HG03095 (cell line): ENCODE measurements around the gene PDGFB.
A peak's percentile ranks its signal among the peaks of the same experiment; 100 is the strongest.

Experiments used
- ATAC-seq: cut with Tn5 transposase; IDR thresholded peaks from one replicate; pipeline ENCODE4 v1.9.1; 2021; ENCODE audit warnings: moderate library complexity; ENCODE audit not compliant: unreplicated experiment

The PDGFB gene

DNA sequence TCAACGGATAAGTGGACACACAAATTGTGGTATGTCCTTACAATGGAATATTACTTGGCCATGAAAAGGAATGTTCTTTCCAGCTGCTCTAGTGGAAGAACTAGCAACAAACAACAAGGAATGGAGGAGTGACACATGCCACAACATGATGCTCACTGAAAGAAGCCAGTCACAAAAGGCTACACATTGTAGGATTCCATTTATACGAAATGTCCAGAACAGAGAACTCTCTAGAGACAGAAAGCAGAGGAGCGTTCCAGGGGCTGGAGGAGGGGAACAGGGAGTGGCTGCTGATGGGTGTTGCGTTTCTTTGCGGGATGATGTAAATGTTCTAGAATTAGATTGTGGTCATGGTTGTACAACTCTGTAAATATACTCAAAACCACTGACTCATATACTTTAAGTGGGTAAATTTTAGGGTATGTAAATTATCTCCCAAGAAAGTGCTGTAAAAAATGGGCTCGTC, 32.4 kb upstream of the PDGFB start:
- ATAC-seq, result no peak

DNA sequence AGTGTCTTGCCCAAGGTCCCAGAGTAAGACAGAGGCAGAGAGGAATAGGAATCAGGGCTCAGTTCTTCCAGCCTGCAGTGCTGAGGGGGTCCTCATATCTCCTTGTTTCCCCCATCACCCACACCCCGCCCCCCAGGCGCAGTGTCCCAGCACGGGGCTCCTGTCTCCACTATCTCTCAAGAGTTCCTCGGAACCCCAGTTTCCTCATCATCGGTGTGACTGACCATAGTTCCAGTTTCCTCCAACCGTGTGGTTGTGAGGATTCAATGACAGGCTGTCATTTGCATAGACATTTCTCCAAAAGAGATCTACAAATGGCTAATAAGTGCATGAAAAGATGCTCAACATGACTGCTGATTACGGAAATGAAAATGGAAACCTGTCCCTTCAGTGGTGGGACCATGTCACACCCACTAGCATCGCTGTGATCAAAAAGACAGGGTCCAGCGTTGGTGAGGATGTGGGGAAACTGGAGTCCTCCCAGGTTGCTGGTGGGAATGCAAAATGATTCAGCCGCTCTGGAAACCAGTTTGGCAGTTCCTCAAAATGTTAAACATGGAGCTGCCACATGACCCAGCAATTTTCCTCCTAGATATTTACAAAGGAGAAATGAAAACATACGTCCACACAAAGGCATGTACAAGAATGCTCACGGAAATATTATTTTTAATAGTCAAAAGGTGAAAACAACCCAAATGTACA, 31.8 kb upstream of the PDGFB start:
- ATAC-seq, result no peak

DNA sequence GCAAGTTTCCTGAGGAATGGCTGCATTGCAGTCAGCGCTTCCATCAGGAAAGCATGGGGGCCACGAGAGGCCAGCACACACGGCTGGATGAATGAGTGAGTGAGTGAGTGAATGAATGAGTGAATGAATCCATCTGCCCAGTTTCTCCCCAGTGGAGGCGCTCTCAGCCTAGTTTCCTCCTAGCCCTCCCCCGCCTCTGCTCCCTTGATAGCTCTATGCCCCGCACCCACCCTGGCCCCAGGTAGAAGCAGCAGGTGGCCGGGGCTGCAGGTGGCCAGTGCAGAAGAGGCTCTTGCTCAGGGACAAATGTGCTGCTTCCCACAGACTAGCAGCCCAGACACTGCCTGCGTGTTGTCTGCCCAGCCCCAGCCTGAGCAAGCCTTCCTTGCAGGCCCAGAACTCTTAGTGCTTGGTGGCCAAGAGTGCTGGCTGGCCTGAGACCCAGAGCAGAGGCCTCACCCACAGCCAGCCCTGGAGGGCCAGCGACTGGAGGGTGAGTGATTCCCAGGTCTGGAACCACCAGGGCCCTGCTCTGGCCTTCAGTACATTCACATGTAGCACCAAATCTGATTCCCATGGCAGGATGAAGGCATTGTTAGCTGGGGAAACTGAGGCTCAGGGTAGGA, 31.1 kb upstream of the PDGFB start:
- ATAC-seq, result no peak

DNA sequence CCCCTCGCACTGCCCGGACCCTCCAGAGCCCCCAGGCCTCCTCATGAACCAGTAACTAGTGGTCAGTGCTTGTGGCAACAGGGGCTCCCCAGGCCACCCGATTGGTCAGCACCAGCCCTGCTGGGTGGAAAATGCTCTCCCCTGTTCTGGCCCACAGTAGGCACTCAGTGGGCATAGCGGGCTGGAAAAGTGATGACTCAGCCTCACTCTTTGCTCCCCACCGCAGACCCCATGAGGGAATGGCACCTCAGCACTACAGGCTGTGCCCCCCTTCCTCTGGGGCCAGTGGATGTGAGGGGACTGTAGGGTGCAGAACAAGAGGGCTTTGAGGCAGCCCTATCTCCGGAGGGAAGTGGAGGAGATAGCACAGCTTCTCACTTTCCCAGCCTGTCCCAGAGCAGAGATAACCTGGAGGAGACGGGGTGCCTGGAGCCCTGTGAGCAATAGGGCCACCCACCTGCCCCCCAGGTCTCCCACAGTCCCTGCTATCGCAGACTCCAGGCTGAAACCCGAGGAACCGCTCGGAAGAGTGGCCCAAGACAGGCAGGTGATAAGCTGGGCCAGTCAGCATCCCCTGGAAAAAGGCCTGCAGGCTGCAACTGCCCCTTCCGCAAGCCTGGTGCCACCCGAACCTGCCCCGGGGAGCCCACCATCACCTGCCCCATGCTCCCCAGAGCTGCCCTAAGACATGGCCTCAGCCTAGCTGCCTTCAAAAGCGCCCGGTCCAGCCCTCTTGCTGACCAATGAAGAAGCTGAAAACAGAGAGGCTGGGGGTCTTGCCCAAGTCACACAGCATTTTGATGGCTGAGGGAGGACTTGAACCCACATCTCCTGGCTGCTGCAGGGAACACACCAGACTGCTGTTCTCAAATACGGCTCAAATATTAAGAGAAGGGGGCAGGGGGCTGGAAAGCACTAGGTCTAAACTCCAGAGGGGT, 29.4 kb upstream of the PDGFB start:
- no peak for ATAC-seq

DNA sequence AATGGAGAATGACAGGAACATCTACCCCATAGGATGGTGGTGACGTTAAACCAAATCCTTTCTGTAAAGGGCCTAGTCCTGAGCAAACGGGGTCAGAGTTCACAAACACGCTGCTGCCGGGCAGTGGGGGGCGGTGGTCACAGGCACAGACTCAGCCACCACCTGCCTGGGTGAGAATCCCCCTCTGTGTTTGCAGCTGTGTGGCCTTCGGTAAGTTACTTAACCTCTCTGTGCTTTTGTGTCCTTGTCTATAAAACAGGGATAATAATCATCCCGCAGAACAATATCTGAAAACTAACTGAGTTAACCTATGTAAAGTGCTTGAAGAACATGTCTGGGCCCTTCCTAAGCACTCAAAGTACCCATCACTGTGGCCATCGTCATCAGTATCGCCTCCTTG, 26.0 kb upstream of the PDGFB start:
- ATAC-seq, result no peak

DNA sequence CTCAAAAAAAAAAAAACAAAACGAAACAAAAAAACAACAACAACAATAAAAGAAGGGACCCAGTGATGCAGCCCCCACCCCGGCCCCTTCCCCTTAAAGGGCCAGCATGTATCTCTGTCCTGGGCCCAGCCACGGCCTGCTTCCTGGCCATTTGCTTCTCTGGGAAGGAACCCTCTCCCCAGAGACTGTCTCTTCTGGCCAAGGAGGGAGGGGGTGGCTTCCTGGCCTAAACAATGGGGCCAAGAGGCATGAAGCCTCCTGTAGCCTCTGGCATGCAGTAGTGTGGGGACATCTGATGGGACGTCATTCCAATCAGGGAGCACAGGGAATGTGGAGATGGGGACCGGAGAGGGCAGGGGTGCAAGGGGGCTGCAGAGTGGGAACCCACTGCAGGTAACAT, 25.5 kb upstream of the PDGFB start:
- no peak for ATAC-seq

DNA sequence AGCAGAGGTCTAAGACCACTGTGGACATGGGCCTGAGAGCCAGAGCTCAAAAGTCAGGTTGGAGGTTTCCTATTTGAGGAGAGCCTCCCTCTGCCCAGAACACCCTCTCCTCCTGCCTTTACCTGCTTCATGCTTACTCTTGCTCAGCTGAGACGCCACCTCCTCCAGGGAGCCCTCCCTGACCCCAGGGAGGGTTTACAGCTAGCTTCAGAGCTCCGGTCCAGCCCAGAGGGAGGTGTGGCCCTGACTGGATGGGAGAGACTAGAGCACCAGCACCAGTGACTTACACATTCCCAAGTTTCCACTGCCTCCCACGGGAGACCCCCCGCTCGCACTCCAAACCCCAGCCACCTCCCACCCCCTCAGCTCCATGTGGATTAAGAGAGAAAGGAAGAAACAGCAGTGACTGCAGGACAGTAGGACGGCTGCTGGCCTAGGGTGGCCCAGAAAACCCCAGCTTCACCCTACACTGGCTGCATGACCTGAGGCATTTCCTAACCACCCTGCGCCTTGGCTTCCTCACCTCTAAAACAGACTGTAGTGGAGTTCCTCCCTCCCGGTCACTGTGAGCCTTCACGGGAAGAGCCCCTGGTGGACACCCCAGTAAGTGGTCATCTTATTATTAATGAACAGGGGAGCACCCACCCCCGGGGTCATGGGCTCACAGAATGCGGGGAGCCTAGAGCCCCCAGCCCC, 24.5 kb upstream of the PDGFB start:
- no peak for ATAC-seq

DNA sequence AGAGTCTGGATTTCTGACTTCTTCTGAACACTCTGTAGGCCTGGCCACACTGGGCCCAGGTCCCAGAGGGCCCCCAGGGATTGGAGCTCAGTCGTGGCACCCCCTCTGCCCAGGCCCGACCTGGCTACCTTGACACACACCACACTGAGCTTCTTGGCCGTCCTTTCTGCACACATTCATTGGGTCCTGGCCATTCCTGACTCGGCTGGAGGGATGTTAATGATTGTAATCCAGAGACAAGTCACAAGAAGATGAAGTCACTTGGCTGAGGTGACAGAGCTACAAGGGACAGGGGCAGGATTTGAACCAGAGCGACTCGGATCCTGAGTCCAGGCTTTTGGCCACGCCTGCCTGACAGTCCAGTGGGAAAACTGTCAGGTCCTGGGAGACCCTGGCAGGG, 23.9 kb upstream of the PDGFB start:
- no peak for ATAC-seq

DNA sequence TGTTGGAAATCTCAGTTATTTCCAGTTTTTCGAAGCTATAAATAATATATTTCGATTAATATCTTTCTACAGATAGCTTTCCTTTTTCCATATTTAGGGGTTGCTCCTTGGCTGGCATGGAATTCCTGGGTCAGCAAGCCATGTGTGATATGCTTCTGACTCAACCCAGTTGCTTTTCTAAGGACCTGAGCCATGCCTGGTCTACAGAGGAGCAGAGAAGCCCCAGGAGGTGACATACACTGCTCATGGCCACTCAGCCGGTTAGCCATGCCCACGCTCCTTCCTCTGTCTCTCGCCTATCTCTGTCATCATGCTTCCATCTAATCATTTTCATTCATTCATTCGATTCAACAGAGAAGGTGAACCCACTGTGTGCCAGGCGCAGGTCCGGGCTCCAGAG, 23.2 kb upstream of the PDGFB start:
- no peak for ATAC-seq

DNA sequence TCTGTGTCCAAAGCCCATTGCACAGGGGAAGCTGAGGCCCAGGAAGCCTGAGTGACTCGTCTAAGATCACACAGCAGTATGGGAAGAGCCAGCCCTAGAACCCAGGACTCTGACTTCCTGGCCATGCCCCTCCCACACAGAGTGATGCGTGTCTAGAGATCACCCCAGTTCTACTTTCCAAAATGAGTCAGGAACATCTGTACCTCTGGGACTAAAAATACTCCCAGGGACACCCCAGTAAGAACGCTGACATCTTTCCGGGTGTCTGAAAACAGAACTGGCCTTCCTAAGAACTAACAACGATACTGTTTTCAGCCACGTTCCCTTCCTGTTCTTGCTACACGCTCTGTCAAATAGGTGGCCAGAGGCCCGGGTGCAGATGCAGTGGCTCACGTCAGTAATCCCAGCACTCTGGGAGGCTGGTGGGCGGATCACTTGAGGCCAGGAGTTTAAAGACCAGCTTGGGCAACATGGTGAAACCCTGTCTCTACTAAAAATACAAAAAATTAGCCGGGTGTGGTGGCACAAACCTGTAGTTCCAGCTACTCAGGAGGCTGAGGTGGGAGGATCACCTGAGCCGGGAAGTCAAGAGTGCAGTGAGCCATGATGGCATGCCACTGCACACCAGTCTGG, 21.7 kb upstream of the PDGFB start:
- ATAC-seq, result peak; percentile 68

DNA sequence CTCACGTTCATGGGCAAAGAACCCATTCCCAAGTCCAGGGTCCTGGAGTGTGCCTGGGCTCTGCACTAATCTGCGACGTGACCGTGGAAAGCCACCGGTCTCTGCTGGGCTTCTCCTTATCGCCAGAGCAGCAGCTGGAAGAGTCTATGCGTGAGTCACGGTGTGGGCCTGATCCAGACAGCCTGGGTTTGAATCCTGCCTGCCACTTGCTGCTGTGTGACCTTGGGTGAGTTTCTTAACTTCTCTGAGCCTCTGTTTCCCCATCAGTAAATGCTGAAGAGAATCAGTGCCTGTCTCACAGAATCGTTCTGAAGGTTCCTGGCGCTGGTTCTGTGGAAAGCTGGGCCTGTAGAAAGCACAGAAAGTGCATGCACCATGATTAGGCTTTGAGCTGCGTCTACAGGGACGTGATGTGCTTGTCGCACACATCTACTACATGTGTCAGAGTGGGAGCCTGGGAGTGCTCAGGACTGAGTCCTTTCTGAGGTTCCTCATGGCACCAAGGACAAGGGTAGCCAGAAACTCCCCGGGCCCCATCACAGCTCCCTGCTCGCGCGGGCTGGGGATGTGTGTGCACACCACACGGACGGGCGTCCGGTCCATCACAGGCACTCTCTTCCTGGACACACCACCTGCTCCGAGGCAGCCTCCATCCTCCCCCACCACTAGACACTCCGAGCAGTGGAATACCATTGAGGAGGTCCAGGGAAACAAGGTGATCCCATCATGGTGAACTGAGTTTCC, 20.5 kb upstream of the PDGFB start:
- ATAC-seq, result no peak

DNA sequence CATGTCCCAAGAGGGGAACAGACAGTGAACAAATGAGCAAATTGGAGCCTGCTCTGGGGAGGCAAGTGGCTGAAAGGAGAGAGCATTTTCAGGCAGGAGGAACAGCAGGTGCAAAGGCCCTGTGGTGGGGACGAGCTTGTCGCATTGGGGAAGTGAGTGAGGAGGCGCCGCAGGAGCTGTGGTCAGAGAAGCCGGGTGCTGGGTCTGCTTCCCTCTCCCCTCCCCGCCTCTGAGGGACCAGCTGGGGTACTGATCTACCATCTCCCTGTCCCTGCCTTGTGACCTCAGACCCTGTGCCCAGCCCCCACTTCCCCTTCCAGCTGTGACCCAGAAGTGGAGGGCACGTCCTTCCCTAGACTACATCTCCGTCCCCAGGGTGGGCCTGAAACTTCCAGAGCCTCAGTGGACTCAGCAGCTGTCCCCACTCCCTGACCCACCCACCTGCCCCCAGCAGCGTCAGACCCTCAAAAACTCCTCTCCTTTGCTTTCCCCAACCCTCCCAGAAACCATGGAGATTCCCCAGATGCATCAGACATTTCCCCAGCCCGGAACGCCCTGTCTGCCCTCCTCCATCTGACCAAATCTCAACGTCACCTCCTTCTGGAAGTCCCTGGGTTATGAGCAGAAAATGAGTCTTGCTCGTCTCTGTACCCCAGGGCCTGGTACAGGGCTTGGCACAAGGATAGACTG, 19.7 kb upstream of the PDGFB start:
- ATAC-seq, result no peak

DNA sequence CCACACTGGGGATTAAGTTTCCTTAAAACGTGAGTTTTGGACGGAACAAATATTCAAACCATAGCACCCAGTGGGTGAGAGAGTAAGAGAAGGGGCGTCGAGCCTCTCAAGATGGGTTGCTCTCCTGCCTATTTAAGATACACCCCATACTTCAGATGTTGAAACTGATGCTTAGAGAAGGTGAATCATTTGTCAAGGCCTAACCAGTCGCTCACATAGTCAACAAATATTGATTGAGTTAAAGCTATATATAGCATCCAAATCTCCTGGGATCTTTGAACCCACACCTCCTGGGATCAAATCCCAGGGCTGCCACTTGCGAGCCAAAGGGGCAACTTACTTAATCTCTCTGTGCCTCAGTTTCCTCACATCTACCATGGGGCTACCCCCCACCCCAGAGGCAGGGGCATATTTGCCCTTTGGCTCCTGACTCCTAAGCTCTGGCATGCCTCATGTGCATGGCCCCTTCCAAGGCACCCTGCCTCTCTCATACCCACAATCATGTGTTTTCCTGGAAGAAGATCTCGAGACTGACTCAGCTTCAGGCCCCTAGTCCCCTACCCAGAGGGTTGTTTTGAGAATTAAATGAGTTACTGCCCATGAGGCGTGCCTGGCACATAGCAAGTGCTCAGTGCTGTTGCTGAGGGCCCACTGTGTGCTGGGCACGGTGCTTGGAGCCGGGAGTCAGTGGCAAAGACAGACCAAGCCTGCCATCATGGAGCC, 19.0 kb upstream of the PDGFB start:
- ATAC-seq, result no peak

DNA sequence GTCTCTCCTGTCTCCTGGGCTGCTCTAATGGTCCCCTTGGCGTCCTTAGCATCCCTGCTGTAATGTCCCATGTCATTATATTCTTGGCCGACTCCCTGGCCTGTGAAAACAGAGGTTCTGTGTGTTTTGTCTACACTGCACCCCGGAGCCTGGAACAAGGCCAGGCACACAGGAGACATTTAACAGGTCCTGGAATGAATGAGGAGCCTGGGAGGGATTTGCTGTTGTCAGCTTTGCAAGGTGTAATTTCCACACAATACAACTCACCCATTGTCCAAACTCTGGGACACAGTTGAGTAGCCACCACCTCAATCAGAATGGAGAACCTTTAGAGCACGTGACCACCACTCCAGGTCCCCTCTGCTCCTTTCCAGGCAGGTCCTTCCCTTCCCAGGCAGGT, 14.9 kb upstream of the PDGFB start:
- no peak for ATAC-seq

DNA sequence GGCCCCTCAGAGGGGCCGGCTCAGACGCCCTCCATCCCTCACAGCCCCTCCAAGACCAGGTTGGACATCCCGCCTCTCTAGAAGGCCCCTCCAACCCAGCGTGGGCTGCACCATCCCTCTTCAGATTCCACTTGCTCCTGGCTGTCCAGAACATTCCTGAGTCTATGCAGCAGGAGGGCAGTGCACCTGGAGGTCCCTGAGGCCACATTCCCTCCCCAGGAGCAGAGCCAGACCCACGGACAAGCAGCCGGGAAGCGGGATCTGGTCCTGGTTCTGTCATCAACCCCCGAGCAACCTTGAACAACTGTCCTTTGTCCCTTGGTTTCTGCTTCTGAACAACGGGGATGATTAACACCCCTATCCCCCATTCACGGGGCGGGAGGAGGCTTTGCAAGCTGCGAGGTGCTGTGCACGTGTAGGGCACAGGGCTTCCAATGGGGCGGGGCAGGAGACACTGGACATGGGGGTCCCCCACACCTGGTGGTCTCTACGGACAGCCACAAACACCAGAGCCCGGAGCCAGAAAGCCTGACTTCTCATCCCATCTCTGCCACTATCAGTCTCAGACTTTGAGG, 13.2 kb upstream of the PDGFB start:
- no peak for ATAC-seq

DNA sequence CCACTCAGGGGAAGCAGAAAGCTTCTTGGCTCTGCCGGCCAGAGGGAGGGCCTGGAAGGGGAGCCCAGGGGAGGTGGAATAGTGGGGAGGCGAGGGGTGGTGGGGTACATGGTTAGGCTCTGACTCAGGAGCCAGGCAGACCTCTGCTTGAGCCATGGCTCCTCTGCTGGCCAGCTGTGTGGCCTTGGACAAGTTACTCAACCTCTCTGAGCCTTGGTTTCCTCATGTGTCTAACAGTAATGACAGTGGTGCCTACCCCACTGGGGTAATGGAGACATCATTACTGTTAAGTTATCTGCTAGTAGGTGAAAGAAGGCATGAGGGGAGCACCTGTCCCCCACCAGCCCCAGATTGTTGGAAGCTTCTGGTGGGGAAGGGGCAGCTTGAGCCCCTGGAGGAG, 12.2 kb upstream of the PDGFB start:
- no peak for ATAC-seq

DNA sequence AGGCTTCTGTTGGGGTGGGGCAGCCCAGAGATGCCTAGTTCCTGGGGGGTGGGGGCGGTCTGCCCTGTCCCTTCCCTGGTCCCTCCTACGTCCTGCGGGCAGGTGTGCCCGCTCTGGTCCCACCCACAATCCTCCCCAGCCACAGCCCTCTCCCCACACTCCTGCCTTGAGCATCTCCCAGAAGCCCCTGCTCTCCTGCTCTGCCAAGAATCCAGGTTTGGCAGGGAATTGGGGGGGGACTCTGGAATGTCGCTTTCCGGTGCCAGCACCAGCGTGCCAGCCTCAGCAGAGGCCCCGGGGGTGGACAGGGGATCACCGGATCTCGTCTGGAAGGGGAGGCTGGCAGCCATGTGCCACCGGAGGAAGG, 11.4 kb upstream of the PDGFB start:
- ATAC-seq, result no peak

DNA sequence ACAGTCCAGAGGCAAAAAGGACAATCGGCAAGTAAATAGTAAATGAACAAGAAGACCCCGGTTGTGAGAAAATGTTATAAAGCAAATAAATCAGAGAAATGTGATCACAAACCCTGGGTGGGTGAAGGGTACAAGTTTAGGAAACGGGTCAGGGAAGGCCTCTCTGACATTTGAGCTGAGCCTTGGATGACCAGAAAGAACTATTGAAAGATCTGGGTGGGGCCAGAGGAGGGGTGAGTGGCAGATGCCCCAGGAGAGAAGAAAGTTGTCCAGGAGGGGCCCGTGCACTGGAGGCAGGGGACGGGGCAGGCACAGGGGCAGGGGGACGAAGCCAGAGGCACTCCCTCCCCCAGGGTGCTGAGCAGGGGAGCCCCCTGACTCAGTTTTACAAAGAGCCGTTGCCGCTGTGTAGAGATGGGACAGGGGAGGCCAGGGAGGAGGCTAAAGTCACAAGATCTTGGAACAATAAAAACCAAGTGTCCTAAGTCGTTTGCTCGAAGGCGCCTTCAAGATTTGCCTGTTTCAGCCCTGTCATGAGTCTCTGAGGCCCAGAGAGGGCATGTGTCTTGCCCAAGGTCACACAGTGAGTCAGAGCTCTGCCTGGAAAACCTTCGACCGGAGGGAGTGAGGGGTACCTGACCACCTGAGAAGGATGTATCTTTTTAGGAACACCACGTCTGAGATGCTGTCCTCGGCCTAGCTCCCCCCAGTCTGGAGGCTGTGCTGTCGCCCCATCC, 10.8 kb upstream of the PDGFB start:
- ATAC-seq, result no peak
